Stomach smooth muscle (tissue), 2 donors: ENCODE data around the gene CSTF2T.

Experiments used
- H3K27ac ChIP-seq: one replicate; pipeline ENCODE4 v1.7.0; 2013; ENCODE audit warnings: mild to moderate bottlenecking, low read length, inconsistent platforms
- H3K27me3 ChIP-seq, 2 donors: one replicate each; pipeline ENCODE4 v1.7.0; 2013; ENCODE audit warnings: low read length in 2 of 2; ENCODE audit not compliant: insufficient read depth in 2 of 2, control insufficient read depth in 1 of 2
- H3K36me3 ChIP-seq, 2 donors: one replicate each; pipeline ENCODE4 v1.7.0; 2013; ENCODE audit warnings: low read length in 2 of 2; ENCODE audit not compliant: control insufficient read depth in 2 of 2, insufficient read depth in 2 of 2
- H3K4me1 ChIP-seq: one replicate; pipeline ENCODE4 v1.7.0; 2013; ENCODE audit warnings: low read length; ENCODE audit not compliant: control insufficient read depth, insufficient read depth
- H3K4me3 ChIP-seq, 2 donors: one replicate each; pipeline ENCODE4 v1.7.0; 2013; ENCODE audit warnings: low read length in 2 of 2
- H3K9ac ChIP-seq, 2 donors: one replicate each; pipeline ENCODE4 v1.7.0; 2013; ENCODE audit warnings: low read length in 2 of 2, mild to moderate bottlenecking in 1 of 2
- H3K9me3 ChIP-seq, 2 donors: one replicate each; pipeline ENCODE4 v1.7.0; 2013; ENCODE audit warnings: low read length in 2 of 2; ENCODE audit not compliant: control insufficient read depth in 2 of 2
- donor health status: healthy.
- donor health status: Pancreatic carcinoma.

Gene CSTF2T

DNA sequence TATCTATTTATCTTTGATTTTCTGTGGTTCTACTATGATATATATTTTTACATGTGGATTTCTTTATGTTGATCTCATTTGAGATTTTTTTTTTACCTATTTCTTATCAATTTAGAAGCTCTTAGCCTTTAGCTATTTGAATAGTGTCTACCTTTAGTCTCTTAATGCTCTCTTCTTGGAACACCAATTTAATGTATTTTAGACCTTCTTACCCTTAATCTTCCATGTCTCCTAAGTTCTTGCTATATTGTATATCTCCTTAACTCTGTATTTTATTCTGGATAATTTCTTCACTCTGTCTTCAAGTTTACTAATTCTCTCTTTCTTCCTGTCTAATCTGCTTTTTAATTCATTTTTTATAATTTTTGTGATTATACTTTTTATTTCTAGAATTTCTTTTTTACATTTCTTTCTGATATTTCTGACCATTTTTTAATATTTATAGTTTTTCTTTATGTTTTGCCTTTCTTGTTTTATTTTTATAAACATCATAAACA lies 27.3 kb downstream of the CSTF2T start:
- no peak overlapping the region for H3K4me3 ChIP-seq
- no peak overlapping the region for H3K27ac ChIP-seq
- H3K4me1 ChIP-seq: no peaks in the 10 kb centered on the region
- H3K9ac ChIP-seq: no peak overlapping the region
- no peaks in the 10 kb centered on the region for H3K27me3 ChIP-seq
- H3K9me3 ChIP-seq: no peaks in the 10 kb centered on the region
- H3K36me3 ChIP-seq: no peaks in the 10 kb centered on the region

DNA sequence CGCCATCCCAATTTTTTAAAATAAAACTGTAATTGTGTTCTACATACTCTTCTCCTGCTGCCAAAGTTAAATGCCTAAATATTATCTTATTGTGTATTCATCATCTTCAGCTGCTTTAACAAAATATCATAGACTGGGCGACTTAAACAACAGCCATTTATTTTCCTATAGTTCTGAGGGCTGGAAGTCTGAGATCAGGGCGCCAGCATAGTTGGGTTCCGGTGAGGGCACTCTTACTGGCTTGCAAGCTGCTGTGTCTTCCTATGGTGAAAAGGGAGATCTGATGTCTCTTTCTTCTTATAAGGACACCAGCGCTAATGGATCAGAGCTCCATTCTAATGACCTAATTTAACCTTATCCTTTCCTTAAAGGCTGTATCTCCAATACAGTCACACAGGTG lies 30.4 kb downstream of the CSTF2T start:
- Histone ChIP-seq H3K4me1 (no peaks in the 10 kb centered on the region), H3K27me3 (no peaks in the 10 kb centered on the region), H3K4me3 (no peak overlapping the region), H3K36me3 (no peaks in the 10 kb centered on the region), H3K9me3 (no peaks in the 10 kb centered on the region), H3K9ac (no peak overlapping the region), H3K27ac (no peak overlapping the region)

- Histone ChIP-seq H3K4me3 (no peak overlapping the region), H3K9me3 (no peaks in the 10 kb centered on the region), H3K9ac (no peak overlapping the region), H3K36me3 (no peaks in the 10 kb centered on the region), H3K27me3 (no peaks in the 10 kb centered on the region), H3K27ac (no peak overlapping the region), H3K4me1 (no peaks in the 10 kb centered on the region)
Measured at GRCh38 chr10:51668336-51668689, 31.1 kb downstream of the CSTF2T start.

DNA sequence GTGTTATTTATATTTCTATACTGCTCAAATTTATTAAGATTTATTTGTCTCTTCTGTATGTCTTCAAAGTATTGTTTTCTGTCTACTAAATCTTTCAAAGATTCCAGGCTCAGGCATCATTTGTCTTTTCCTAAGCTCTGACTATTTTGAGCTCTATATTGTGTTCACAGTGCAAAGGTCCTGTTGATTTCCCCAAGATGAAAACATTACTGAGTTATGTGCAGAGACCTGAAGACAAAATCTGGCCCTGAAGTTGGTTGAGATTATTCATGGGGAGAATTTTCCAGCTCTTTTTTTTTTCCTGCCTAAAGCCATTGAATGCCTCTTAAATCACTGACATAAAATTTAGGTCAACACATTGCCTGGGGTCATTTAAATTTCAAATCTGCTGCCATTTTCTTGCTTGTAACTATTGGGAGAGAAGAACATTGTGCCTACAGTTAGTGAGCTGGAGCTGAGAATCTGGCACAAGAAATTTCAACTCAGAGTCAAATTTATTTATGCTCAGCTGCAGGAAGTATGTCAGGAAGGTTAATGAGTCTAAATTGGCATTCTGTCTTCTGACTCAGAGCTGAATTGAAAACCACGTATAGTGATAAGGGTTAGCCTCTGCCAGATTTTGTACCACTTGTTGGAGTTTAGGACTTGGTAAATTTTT lies 31.6 kb downstream of the CSTF2T start:
- Histone ChIP-seq H3K27ac (no peak overlapping the region), H3K4me3 (no peak overlapping the region), H3K27me3 (no peaks in the 10 kb centered on the region), H3K9me3 (no peaks in the 10 kb centered on the region), H3K36me3 (no peaks in the 10 kb centered on the region), H3K4me1 (no peaks in the 10 kb centered on the region), H3K9ac (no peak overlapping the region)

DNA sequence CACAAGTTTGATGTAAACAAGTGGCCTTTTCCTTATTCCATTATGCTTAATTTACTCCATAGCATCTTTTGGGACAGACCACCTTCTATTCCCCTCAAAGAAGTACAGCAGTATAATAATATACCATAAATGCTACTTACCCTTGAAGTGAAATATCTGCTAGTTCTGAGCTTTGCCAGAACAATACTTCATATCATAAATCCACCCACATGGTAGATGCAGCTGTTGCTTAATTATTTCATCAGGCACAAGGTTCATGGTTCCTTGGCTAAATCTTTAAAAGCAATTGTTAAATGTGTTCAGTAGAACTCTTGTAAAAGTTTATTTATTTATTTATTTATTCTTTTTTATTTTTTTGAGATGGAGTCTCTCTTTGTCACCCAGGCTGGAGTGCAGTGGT lies 32.9 kb downstream of the CSTF2T start:
- no peaks in the 10 kb centered on the region for H3K9me3 ChIP-seq
- H3K4me3 ChIP-seq: no peak overlapping the region
- no peaks in the 10 kb centered on the region for H3K27me3 ChIP-seq
- no peaks in the 10 kb centered on the region for H3K4me1 ChIP-seq
- no peaks in the 10 kb centered on the region for H3K36me3 ChIP-seq
- no peak overlapping the region for H3K27ac ChIP-seq
- H3K9ac ChIP-seq: no peak overlapping the region

GRCh38 chr10:51663086-51663485 lies 36.3 kb downstream of the CSTF2T start:
- Histone ChIP-seq H3K27ac (no peak overlapping the region), H3K4me1 (no peaks in the 10 kb centered on the region), H3K9ac (no peak overlapping the region), H3K27me3 (no peaks in the 10 kb centered on the region), H3K4me3 (no peak overlapping the region), H3K9me3 (no peaks in the 10 kb centered on the region), H3K36me3 (no peaks in the 10 kb centered on the region)

DNA sequence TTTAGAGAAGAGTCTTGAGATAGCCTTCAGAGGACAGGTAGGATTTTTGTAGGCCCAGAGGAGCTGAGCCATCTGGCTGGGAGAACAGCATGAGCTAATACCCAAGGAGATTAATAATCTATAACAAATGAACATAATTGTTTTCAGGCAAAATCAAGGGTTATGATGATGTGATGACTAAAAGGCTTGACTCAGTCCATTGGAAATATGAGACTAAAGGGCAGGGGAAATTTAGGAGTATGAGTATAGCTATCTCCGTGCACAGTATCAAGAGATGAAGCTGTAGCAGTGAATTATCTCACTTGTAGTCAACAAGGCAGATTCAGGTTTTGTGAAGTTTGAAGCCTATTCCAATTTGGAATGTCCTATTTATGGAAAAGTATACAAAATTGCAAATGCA lies 40.1 kb downstream of the CSTF2T start:
- H3K9ac ChIP-seq: no peak overlapping the region
- H3K9me3 ChIP-seq: no peaks in the 10 kb centered on the region
- H3K4me1 ChIP-seq: no peaks in the 10 kb centered on the region
- no peaks in the 10 kb centered on the region for H3K36me3 ChIP-seq
- H3K27ac ChIP-seq: no peak overlapping the region
- no peak overlapping the region for H3K4me3 ChIP-seq
- H3K27me3 ChIP-seq: no peaks in the 10 kb centered on the region

GRCh38 chr10:51658000-51658399 lies 41.4 kb downstream of the CSTF2T start:
- H3K27me3 ChIP-seq: no peaks in the 10 kb centered on the region
- H3K9ac ChIP-seq: no peak overlapping the region
- no peak overlapping the region for H3K27ac ChIP-seq
- no peak overlapping the region for H3K4me3 ChIP-seq
- H3K4me1 ChIP-seq: no peaks in the 10 kb centered on the region
- no peaks in the 10 kb centered on the region for H3K36me3 ChIP-seq
- no peaks in the 10 kb centered on the region for H3K9me3 ChIP-seq

DNA sequence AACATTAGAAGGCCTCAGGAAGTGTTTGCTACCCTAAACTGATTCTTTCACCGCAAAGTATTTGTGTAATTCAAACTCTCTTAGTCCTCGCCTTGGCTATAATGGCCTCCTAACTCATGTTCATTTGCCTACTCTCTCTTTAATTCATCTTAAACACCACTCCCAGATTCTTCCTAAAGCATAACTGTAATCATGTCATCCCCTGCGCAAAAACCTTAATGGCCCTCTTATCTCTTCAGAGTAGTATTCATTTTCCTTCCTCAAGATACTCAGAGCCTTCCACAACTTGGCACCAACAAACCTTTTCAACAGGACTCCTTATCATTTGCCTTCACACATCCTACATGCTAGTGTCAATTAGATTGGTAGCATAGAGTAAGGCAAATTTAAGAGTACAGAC lies 42.9 kb downstream of the CSTF2T start:
- Histone ChIP-seq H3K36me3 (no peaks in the 10 kb centered on the region), H3K9ac (no peak overlapping the region), H3K4me1 (no peaks in the 10 kb centered on the region), H3K27me3 (no peaks in the 10 kb centered on the region), H3K4me3 (no peak overlapping the region), H3K27ac (no peak overlapping the region), H3K9me3 (no peaks in the 10 kb centered on the region)

DNA sequence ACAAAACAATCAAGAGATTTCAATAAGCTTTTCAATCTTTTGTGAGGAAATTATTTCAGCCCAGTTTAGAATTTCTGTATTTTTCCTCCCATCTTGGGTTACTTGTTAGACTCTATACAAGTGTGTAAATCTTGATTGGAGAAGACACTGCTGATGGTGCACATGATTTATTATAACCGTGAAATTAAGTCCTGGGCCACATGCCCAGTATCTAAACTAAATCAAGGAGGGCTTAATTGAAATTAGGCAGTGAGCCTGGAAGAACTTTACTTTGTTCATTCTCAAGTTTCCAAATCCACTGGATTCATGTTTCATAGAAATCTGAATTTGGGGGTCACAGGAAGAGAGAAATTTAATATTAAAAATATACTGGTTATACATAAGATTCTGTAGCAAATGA lies 44.5 kb downstream of the CSTF2T start:
- Histone ChIP-seq H3K4me1 (no peaks in the 10 kb centered on the region), H3K27ac (no peak overlapping the region), H3K9ac (no peak overlapping the region), H3K9me3 (no peaks in the 10 kb centered on the region), H3K4me3 (no peak overlapping the region), H3K36me3 (no peaks in the 10 kb centered on the region), H3K27me3 (no peaks in the 10 kb centered on the region)

DNA sequence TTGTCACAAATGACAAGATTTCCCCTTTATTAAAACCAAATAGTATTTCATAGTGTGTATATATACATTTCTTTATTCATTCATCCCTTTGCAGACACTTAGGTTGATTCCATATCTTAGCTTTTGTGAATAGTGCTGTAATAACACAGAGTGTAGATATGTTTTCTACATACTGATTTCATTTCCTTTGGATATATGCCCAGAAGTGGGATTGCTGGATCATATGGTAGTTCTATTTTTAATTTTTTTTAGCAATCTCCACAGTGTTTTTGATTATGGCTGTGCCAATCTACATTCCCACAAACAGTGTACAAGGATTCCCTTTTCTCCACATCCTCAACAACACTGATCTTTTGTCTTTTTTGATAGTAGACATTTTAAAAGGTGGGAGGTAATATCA lies 46.4 kb downstream of the CSTF2T start:
- no peaks in the 10 kb centered on the region for H3K4me1 ChIP-seq
- no peaks in the 10 kb centered on the region for H3K36me3 ChIP-seq
- H3K27me3 ChIP-seq: no peaks in the 10 kb centered on the region
- no peak overlapping the region for H3K4me3 ChIP-seq
- H3K9ac ChIP-seq: no peak overlapping the region
- no peaks in the 10 kb centered on the region for H3K9me3 ChIP-seq
- no peak overlapping the region for H3K27ac ChIP-seq
